Measurements from ENCODE around the gene LAX1.
"Not testable (repeated sequence)": the region's sequence is repeated elsewhere in the genome, so short reads cannot be mapped to it uniquely, and the experiment has no call there.

The LAX1 gene

GRCh38 chr1:203751051-203751450 is 13.9 kb upstream of the LAX1 start:
- Histone ChIP-seq H3K36me3 (no peaks in the 10 kb centered on the region), H3K4me1 (ENCODE audit: control insufficient read depth in 1 of 2, insufficient read depth in 1 of 2, low read depth in 1 of 2, low read length in 1 of 2) (no peaks in the 10 kb centered on the region), H3K4me3 (ENCODE audit: low read depth in 1 of 2, low read length in 1 of 2) (no peak overlapping the region), H3K27ac (no peak overlapping the region), H3K27me3 (no peaks in the 10 kb centered on the region), H3K9me3 (no peaks in the 10 kb centered on the region)
- no peak for TF ChIP-seq CTCF (IDR thresholded peaks at IDR 0.05)

DNA sequence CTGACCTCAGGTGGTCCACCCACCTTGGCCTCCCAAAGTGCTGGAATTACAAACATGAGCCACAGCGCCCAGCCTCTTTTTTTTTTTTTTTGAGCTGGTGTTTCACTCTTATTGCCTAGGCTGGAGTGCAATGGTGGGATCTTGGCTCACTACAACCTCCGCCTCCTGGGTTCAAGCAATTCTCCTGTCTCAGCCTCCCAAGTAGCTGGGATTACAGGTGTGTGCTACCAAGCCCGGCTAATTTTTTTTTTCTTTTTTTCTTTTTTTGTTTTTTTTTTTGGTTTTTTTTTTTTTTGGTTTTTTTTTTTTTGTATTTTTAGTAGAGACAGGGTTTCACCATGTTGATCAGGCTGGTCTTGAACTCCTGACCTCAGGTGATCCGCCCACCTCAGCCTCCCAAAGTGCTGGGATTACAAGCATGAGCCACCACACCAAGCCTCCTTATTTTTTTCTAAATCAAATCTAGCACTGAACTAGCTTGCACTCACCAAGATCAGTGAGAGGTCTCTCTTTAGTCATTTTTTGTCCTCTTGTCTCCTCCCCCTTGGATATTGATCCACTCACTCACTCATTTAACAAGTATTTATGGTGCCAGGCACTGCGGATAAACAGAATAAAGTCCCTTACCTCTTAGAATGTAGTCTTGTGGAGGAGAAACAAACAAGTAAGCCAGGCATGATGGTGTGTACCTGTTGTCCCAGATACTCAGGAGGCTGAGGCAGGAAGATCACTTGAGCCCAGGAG is 13.2 kb upstream of the LAX1 start:
- H3K9me3 ChIP-seq; H3K4me1 ChIP-seq (ENCODE audit: control insufficient read depth in 1 of 2, insufficient read depth in 1 of 2, low read depth in 1 of 2, low read length in 1 of 2); H3K4me3 ChIP-seq (ENCODE audit: low read depth in 1 of 2, low read length in 1 of 2); H3K27me3 ChIP-seq; H3K27ac ChIP-seq; H3K36me3 ChIP-seq: not testable (repeated sequence)

DNA sequence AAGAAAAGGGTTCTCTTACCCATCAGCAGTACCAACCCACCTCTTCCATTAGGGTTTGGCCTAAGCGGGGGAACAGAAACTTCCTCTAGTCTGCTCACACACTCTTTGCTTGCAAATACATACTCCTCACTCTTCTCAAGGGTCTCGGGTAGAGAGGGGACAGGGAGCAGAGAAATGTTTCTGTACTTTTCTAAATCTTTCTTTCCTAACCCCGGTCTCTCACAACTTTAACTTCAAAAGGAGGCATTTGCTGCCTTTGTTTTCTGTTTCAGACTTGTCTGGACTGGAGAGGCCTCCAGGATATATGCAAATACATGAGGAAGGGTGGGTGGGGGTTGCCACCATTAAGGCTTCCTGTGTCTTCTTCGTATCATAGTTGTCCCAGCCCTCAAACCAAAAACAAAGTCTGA is 10.5 kb upstream of the LAX1 start:
- Histone ChIP-seq H3K36me3 (no peaks in the 10 kb centered on the region), H3K27ac (no peak overlapping the region), H3K9me3 (no peaks in the 10 kb centered on the region), H3K4me1 (ENCODE audit: control insufficient read depth in 1 of 2, insufficient read depth in 1 of 2, low read depth in 1 of 2, low read length in 1 of 2) (no peaks in the 10 kb centered on the region), H3K4me3 (ENCODE audit: low read depth in 1 of 2, low read length in 1 of 2) (no peak overlapping the region), H3K27me3 (no peaks in the 10 kb centered on the region)
- no peak for TF ChIP-seq CTCF (IDR thresholded peaks at IDR 0.05)

DNA sequence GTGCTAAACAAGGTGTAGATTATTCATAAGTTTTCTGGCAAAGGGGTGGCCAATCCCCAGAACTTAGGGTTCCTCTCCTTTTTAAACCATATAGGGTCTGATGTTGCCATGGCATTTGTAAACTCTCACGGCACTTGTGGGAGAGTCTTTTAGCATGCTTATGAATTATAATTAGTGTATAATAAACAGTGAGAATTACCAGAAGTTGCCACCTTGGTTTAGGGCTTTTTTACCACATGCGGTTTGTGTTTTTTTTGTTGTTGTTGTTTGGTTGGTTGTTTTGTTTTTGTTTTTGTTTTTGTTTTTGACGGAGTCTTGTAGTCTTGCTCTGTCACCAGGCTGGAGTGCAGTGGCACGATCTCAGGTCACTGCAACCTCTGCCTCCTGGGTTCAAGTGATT is 8.9 kb upstream of the LAX1 start:
- Histone ChIP-seq H3K27me3 (no peaks in the 10 kb centered on the region), H3K27ac (no peak overlapping the region), H3K4me3 (ENCODE audit: low read depth in 1 of 2, low read length in 1 of 2) (no peak overlapping the region), H3K9me3 (no peaks in the 10 kb centered on the region), H3K36me3 (no peaks in the 10 kb centered on the region), H3K4me1 (ENCODE audit: control insufficient read depth in 1 of 2, insufficient read depth in 1 of 2, low read depth in 1 of 2, low read length in 1 of 2) (no peaks in the 10 kb centered on the region)
- no peak for TF ChIP-seq CTCF (IDR thresholded peaks at IDR 0.05)

- not testable (repeated sequence) for H3K36me3 ChIP-seq; H3K4me3 ChIP-seq (ENCODE audit: low read depth in 1 of 2, low read length in 1 of 2); H3K4me1 ChIP-seq (ENCODE audit: control insufficient read depth in 1 of 2, insufficient read depth in 1 of 2, low read depth in 1 of 2, low read length in 1 of 2); H3K27ac ChIP-seq; H3K27me3 ChIP-seq; H3K9me3 ChIP-seq
Observed at GRCh38 chr1:203758749-203759148, 6.2 kb upstream of the LAX1 start.

GRCh38 chr1:203760506-203760905 is 4.5 kb upstream of the LAX1 start:
- H3K36me3 ChIP-seq = no peaks in the 10 kb centered on the region
- no peak overlapping the region for H3K4me3 ChIP-seq (ENCODE audit: low read depth in 1 of 2, low read length in 1 of 2)
- TF ChIP-seq CTCF (IDR thresholded peaks at IDR 0.05) = no peak
- no peaks in the 10 kb centered on the region for H3K9me3 ChIP-seq
- H3K4me1 ChIP-seq (ENCODE audit: control insufficient read depth in 1 of 2, insufficient read depth in 1 of 2, low read depth in 1 of 2, low read length in 1 of 2) = peaks cover 0 to 8% of the 10 kb centered on the region in 2 experiments
- no peak overlapping the region for H3K27ac ChIP-seq
- no peaks in the 10 kb centered on the region for H3K27me3 ChIP-seq

DNA sequence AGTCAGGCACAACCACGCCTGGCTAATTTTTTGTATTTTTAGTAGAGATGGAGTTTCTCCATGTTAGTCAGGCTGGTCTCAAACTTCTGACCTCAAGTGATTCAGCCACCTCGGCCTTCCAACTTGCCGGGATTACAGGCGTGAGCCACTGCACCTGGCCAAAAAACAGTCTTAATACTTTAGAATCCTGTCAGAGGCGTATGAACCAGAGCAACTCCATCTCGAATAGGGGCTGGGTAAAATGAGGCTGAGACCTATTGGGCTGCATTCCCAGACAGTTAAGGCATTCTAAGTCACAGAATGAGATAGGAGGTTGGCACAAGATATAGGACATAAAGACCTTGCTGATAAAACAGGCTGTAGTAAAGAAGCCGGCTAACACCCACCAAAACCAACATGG is 3.0 kb upstream of the LAX1 start:
- H3K9me3 ChIP-seq; H3K27me3 ChIP-seq; H3K36me3 ChIP-seq; H3K4me3 ChIP-seq (ENCODE audit: low read depth in 1 of 2, low read length in 1 of 2); H3K27ac ChIP-seq; H3K4me1 ChIP-seq (ENCODE audit: control insufficient read depth in 1 of 2, insufficient read depth in 1 of 2, low read depth in 1 of 2, low read length in 1 of 2): not testable (repeated sequence)
